HG03159 (cell line): ENCODE data around the gene STING1.

Experiments used
- ATAC-seq: cut with Tn5 transposase; IDR thresholded peaks from one replicate; pipeline ENCODE4 v1.9.1; 2021; ENCODE audit warnings: mild to moderate bottlenecking, moderate library complexity; ENCODE audit not compliant: unreplicated experiment

Gene STING1

GRCh38 chr5:139468421-139468931 lies 14.1 kb downstream of the STING1 start:
- ATAC-seq = no peak

DNA sequence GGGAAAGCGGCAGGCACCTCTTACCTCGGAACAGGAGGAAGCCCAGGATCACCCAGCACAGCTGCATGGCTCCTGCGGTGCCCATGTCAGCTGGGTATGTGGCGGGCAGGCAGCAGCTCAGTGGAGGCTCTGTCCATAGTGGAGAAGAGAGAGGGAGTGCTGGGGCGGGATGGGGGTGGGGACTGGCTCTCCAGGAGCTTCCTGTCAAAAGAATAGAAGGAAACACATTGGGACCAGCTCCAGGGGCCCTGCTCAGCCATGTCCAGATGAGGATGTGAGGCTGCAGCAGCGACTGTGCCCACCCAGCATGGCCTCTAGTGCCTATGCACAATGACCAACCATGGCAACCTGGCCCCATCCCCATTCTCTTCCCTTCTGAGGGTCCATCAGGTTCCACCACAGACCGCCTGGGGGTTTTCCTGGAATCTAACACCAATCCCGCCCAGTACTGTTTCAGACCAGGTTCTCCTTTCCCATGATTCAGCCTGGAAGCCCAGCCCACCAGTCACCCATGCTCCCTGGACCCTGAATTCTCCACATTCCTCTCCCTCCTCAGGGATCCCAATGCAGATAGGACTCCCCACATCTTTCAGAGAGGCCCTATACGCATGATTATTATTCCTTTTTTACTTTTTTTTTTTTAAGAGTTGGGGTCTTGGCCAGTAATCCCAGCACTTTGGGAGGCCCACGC lies 19.8 kb downstream of the STING1 start, which contains the start of gene ECSCR:
Gene ECSCR, minus strand, starts transcription at position 158 of the 691 bp plus-strand sequence. Its CDS starts 73 bp downstream, at position 85.
- ATAC-seq = no peak

DNA sequence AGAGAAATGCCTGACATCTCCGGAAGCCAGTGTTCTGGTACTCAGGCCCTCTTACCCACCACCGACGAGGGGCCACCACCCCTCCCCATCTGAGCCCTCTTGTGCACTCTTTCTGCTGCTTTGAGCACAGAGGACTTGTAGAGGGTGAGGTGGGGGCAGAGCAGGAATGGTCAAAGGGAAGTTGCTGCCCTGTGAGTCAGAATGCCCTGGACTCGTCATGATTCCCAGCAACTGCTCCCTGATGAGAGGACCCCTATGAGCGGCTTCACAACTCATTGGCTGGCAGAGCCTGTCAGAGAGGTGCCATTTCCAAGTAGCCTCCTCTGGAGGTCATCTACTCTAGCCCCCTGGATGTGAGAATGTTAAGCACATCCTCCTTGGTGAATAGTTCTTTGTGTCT lies 20.9 kb downstream of the STING1 start:
- no peak for ATAC-seq

- ATAC-seq = no peak
Observed at GRCh38 chr5:139461176-139461575, 21.4 kb downstream of the STING1 start.

GRCh38 chr5:139460455-139460854 lies 22.1 kb downstream of the STING1 start:
- ATAC-seq = no peak

GRCh38 chr5:139459451-139459934 lies 23.1 kb downstream of the STING1 start:
- ATAC-seq = no peak

DNA sequence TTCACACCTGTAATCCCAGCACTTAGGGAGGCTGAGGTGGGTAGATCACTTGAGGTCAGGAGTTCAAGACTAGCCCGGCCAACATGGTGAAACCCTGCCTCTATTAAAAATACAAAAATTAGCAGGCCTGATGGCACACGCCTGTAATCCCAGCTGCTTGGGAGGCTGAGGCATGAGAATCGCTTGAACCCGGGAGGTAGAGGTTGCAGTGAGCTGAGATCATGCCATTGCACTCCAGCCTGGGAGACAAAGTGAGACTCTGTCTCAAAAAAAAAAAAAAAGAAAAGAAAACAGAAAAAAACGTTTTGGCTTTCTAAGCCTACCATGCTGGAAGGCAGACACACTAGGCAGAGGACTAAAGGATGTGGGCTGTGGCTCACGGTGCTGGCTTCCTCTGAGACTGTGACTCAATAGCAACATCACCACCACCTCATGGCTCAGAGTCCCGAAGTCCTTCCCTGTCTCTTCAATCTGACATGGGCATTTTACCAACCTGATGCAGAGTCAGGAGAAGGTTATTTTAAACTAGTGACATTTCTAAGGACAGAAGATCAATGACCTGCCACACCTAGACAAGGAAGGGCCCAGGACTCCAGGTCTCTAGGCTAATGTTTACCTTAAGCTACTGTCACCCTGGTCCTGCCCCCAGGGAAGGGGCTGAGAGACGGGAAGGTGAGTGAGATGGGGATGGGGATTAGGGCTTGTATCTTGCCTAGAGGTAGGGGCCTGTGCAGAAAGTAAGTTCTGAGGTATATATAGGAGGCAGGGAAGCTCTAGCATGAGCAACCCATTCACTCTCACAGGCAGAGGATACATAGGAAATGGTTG lies 23.8 kb downstream of the STING1 start:
- ATAC-seq = peak; percentile 75

DNA sequence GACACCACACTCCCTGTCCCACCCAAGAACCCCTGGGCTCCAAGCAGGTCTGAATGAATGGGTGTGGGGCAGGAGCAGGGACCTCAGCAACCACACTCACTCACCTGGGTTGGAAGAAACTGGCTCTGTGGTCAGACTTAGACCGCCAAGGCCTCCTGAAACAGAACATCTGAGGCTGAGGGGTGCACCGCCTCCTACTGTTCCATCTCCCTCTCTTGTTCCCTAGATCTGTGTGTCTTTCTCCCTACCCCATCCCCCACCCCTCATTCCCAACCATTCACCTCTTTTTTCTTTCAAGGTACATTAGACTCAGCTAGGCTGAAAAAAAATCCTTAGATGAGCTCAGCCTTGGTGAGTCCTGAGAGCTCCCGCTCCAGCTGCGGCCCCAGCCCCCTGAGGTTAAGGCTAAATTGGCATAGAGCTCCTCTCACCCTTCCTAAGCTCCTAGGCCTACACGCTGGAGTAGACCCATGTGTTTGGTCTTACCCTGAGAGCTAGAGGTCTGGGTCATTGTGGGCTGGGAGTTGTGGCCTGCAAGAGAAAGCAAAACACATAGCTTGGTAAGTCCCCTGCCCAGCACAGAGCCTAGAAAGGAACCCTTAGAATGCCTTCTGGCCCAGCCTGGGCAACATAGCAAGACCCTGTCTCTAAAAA lies 24.8 kb downstream of the STING1 start:
- ATAC-seq = no peak

- ATAC-seq = no peak
Observed at GRCh38 chr5:139457241-139457640, 25.3 kb downstream of the STING1 start.

DNA sequence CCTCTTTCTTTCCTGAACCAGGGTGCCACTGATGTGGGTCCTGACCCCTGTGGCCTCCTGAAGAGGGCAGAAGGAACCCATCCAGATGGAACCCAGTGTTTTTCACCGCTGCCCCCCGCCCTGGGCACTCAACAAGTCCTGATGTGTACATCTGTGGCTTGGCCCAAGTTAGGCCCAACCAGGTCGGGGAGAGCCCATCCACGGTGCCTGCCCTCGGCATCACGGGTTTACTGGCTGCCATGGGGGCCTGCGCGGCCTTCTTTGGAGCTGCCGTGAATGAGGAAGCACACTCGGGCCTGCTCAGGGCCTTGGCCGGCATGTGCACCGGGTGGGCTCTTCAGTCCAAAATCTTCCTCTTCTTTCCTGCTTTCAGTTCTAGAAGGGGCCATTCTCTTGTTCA lies 25.8 kb downstream of the STING1 start:
- no peak for ATAC-seq

DNA sequence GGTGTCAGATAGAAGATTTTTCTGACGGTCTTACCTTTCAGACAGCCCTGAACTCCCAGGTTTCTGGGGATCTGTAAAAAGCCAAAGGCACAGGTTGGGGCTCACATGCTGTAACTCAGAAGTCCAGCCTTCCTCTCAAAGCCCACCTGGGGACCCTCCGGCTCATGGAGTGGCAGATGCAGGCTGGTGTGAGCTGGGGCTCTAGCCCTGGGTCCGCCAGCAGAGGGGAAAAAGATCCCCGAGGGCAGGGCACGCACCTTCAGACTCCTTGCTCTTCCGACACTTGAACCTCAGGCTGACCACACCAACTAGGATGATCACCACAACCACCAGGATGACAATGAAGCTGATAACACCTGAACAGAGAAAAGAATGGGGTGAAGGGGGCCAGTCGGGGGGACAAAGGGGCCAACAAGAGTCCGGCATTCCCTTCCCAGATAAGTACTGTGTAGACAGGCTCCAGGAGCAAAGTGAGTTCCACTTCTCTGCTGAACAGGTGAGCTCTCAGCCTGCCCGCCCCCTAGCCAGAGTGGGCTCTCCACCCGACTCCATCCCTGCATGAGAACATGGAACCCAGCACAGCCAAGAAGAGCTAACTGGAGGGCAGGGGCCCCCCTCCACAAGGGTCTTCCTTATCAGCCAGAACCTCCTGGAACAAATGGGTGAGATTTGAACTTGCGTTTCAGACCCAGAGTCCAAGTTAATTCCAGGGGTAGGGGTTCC lies 27.8 kb downstream of the STING1 start:
- no peak for ATAC-seq

DNA sequence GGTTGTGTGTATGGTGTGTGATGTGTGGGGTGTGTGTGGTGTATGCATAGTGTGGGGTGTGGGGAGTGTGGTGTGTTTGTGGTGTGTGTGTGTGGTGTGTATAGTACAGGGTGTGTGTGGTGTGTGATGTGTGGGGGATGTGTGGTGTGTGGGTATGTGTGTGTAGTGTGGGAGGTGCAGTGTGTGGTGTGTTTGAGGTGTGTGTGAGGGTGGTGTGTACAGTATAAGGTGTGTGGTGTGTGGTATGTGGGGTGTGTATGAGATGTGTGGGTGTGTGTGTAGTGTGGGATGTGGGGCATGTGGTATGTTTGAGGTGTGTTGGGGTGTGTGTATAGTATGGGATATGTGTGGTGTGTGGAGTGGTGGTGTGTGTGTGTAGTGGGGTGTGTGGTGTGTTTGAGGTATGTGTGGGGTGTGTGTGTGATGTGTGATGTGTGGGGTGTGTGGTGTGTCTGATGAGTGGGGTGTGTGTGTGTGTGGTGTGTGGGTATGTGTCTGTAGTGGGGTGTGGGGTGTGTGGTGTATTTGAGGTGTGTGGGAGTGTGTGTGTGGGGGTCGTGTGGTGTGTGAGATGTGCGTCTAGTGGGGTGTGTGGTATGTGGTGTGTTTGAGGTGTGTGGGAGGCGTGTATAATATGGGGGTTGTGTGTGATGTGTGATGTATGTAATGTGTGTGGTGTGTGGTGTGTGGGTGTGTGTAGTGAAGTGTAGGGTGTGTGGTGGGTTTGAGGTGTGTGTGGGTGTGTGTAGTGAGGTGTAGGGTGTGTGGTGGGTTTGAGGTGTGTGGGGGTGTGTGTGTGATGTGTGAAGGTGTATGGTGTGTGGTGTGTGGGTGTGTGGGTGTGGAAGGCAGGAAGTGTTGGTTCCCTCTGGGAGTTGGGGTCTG lies 28.6 kb downstream of the STING1 start:
- no peak for ATAC-seq

GRCh38 chr5:139451878-139452660 lies 30.5 kb downstream of the STING1 start:
- no peak for ATAC-seq

DNA sequence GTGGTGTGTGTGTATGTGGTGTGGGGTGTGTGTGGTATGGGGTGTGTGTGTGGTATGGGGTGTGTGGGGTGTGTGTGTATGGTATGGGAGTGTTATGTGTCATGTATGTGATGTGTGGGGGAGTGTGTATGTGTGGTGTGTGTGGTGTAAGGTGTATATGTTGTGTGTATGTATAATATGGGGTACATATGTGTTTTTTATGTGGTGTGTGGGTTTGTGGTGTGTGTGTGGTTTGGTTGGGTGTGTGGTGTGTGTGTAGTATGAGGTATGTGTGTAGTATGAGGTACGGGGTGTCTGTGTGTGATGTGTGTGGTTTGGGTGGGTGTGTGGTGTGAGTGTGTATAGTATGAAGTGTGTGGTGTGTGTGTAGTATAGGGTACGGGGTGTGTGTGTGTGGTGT lies 31.4 kb downstream of the STING1 start:
- ATAC-seq = no peak

DNA sequence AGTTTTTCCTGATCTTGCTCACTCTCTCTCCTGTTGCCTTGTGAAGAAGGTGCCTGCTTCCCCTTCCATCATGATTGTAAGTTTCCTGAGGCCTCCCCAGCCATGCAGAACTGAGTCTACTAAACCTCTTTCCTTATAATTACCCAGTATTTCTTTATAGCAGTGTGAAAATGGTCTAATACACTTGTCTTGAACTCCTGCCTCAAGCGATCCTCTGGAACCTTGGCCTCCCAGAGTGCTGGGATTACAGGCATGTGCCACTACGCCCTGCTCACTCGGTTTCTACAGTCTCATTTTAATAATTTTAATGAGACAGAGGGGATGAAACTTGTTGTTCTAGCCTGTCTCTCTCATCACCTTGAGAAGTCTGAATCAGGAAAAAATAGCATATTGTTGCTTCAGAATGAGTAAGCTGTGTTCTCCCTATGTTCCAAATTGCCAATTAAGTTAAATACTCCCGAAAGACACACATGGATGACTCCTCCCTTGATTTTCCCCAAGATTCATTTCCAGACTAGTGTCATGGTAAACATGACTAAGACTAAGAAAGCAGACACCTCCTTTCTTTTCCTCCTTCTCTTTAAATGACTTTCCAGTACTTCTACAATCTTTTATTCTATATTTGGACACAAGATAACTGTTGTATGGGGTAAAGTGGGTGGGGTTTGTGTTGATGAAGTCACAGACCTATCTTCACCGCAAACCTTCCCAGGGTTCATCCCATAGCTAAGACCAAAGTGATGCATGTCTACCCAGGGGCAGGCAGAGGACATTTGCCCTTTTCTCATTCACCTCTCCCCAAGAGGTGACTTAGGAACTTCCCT lies 35.4 kb downstream of the STING1 start:
- no peak for ATAC-seq

GRCh38 chr5:139445325-139446170 lies 37.0 kb downstream of the STING1 start:
- ATAC-seq = no peak

DNA sequence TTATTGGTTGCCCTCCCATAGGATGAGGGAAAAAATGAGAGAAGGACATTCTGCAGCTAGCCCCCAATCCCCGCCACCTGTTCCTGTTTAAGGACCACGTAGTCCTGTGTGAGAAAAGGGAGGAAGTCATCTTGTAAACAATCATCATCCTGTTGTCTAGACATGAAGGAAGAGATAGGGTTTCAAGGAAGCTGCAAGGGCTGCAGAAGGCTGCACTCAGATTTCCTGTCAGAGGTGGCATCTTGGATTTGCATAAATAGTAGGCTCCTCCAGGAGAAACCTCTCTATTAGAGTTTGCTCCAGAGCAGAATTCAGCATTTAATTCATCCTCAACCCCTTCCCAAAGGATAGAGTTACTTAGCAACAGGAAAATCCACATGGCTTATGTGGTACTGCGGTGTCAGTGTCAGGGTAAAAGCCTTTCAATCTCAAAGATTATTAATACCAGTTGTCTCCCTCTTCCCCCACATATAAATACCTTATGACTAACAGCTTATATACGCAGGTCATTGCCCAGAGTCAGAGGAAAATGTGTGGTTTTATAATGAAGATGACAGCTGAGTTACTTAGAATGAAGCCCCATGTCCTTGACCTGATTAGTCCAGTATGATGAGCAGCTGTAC lies 38.6 kb downstream of the STING1 start:
- ATAC-seq = no peak
